Hepatic stellate cell (primary cell): Measurements from ENCODE around the gene BCOR.

Experiments
- DNase-seq: peaks from one replicate; pipeline ENCODE4 v3.0.0; 2011; ENCODE audit warnings: low spot score

BCOR gene

GRCh38 chrX:40062525-40063155, 35.1 kb downstream of the BCOR start:
- no peak for DNase-seq

DNA sequence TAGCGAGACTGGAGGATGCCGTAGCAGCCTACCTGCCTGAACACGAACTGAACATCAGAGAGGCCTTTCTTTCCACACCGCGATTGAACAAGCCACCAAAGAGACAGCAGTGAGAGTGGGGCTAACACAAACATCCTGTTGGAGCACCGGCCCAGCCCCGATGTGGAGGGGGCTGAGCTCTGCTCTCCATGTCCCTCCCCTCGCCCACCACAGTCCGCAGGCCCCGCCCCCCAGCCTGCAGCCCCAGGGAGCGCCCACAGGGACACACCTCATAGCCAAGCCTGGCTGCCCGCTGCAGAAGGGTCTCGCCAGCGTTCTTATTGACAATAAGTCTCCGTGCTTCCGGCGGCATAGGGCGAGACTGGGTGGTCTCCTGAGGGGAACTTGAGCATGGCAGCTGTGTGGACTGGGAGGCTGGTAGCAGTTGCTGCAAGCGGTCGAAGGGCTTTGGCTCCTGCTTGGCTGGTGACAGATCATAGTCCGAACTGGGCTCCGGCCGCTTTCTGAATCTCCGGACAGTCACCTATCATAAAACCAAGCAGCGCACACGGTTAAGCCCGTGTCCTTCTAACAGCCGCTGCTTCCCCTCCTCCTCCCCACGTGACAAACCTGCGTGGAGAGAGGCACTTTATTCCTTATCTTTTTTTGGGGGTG, 35.8 kb downstream of the BCOR start:
- no peak for DNase-seq

GRCh38 chrX:40061005-40061404, 36.8 kb downstream of the BCOR start:
- no peak for DNase-seq

- DNase-seq: no peak
Measured at GRCh38 chrX:40060356-40060845, 37.4 kb downstream of the BCOR start.

DNA sequence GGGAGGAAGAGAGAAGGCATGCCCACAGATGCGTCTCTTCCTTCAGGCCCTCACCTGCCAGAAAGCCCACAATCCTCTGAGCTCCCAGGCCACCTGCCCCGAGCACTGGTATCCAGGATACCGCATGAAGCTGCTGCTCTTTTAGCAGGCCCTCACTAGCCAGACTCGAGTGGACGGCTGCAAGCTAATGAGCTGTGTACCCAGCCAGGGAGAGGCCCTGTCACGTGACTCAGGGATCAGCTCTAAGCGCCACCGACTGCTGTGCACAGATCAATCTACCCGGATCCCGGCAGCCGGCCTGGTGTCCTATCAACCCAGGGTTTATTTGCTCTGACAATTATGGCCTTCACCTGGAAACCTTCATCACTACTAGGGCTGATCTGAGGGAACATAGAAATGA, 39.0 kb downstream of the BCOR start:
- no peak for DNase-seq

DNA sequence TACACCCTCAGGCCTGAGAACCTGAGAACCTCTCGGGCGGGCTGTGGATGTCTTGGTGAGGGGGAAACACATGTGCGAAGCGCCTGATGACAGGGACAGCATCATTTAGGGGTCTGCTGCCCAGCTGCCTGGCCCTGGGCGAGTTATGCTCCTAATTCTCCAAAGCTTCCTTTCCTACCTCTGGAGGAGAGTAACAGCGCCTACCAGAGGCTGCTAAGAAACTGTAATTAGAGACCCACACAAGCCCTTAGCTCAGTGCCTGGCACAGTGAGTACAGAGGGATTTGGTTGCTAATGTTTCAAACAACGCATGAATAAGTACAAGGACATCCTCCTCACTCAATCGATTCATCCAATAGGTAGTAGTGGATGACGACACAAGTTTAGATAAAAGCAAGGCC, 40.4 kb downstream of the BCOR start:
- DNase-seq: no peak

DNA sequence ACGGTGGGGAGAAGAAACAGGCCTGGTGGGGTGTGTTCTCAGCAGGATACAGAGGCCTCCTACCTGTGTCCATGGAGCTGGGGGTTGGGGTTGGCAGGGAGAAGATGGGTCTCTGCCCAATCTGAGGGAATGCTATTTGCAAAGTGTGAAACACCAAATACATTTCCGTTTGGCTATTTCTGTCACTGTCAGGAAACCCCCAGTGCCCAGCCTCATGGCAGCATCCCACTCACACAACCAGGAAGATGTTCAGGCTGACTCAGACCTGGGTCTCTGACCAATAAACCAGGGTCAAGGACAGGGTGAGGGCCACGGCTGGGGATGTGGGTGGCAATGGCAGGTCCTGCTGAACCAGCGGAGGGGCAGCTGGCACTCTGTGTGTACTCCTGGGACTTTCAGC, 41.3 kb downstream of the BCOR start:
- no peak for DNase-seq

GRCh38 chrX:40055495-40055894, 42.3 kb downstream of the BCOR start:
- no peak for DNase-seq

GRCh38 chrX:40054793-40055192, 43.0 kb downstream of the BCOR start:
- no peak for DNase-seq

- no peak for DNase-seq
Measured at GRCh38 chrX:40050532-40050931, 47.2 kb downstream of the BCOR start.

GRCh38 chrX:40049084-40049641, 48.6 kb downstream of the BCOR start:
- no peak for DNase-seq

GRCh38 chrX:40047485-40047884, 50.3 kb downstream of the BCOR start:
- DNase-seq: no peak

- no peak for DNase-seq
Measured at GRCh38 chrX:40043895-40044294, 53.9 kb downstream of the BCOR start.

GRCh38 chrX:40041915-40042314, 55.8 kb downstream of the BCOR start:
- no peak for DNase-seq

DNA sequence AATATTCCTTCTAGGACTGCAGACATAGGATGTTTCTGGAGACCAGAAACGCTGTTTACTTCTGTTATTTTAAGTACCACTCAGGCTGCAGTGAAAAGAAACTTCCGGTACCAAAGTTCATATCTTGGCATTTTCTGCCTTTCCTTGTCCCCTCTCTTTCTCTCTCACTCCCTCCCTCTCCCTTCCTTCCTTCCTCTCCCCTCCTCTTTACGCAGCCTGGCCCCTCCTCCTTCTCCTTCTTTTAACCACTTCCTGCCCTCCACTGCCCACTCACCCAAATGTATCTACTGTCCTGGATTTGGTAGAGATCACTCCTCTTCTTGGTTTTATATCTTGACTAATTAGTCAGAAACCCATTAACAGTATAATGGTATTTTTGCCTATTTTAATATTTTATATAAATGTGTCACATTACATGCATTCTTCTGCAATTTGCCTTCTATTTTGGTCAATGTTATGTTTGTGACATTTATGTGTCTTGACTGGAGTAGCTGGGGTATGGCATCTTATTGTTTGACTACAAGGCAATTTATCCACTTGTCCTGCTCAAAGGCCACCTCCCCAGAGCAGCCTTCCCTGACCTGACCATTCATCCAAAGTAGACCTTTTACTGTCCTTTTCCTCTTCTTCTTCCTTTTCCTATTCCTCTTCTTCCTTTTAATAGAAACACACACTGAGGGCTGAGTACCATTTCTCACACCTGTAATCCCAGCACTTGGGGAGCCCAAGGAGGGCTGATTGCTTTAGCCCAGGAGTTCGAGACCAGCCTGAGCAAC, 56.9 kb downstream of the BCOR start:
- no peak for DNase-seq

DNA sequence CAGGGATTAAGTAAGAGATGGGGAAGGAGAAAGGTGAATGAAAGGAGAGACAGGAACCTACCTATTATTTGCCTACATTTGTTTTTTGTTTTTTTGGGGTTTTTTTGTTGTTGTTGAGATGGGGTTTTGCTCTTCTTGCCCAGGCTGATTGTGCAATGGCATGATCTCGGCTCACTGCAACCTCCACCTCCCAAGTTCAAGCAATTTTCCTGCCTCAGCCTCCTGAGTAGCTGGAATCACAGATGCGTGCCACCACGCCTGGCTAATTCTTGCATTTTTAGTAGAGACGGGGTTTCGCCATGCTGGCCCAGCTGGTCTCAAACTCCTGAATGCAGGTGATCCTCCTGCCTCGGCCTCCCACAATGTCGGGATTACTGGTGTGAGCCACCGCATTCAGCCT, 57.9 kb downstream of the BCOR start:
- DNase-seq: no peak

DNA sequence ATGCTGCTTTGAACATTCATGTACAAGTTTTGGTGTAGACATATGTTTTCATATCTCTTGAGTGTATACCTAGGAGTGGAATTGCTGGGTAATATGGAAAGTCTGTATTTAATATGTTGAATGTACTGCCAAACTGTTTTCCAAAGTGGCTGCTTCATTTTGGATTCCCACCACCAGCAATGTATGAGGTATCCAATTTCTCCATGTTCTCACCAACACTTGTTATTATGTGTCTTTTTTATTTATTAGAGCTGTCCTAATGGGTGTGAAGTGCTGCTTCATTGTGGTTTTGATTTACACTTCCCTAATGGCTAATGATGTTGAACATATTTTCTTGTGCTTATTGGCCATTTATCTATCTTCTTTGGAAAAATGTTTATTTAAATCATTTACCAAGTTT, 60.4 kb downstream of the BCOR start:
- no peak for DNase-seq

GRCh38 chrX:40035726-40036125, 62.0 kb downstream of the BCOR start:
- DNase-seq: no peak

- DNase-seq: no peak
Measured at GRCh38 chrX:40031911-40032310, 65.8 kb downstream of the BCOR start.

- DNase-seq: no peak
Measured at GRCh38 chrX:40030205-40030604, 67.6 kb downstream of the BCOR start.

- no peak for DNase-seq
Measured at GRCh38 chrX:40022421-40022820, 75.3 kb downstream of the BCOR start.

GRCh38 chrX:40021647-40022046, 76.1 kb downstream of the BCOR start:
- DNase-seq: no peak

DNA sequence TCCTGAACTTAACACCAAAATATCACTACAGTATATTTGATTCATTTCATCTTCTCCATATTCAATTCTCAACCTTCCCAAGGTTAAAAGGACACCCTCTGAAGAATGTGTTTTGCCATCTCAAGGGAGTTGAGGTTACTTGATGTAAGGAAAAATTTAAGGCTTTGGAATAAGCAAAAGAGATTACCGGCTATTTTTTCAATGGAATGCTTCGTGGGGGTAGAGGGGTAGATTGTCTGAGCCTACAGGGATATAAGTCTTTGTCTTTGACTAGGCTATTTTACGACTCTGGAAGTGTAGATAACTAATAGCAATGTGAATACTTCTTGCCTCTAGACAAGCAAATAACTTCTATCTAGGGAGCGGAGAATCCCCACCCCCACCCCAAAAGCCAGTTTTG, 78.2 kb downstream of the BCOR start:
- DNase-seq: no peak
